SU-DHL-6 (cell line): ENCODE measurements around the gene IL17RC.

ENCODE experiments used
- CTCF ChIP-seq: fragments of 200-600 bp; sonication (generic); IDR thresholded peaks from one replicate; pipeline ENCODE4 v1.5.1; 2017; ENCODE audit warnings: antibody characterized with exemption, mild to moderate bottlenecking, low read length, moderate library complexity; ENCODE audit not compliant: insufficient read depth, poor library complexity, severe bottlenecking
- EZH2phosphoT487 ChIP-seq: fragments of 200-600 bp; sonication (generic), shearing (Covaris generic); conservative IDR thresholded peaks from 2 replicates; pipeline ENCODE4 v1.6.1; 2018; ENCODE audit warnings: mild to moderate bottlenecking, antibody characterized with exemption, low read length, moderate library complexity, mixed read lengths

- TF ChIP-seq CTCF: no peak
- TF ChIP-seq EZH2phosphoT487: no peak
These were observed 26.4 kb upstream of the IL17RC start, which contains the start of gene JAGN1 for GRCh38 chr3:9890249-9891071.
